Measurements from ENCODE around the gene PHACTR1. TPM values are rescaled to one million over a fixed set of nuclear protein-coding genes. Genes with fewer than 3 reads are reported as not detected.

PHACTR1 gene
- polyA plus RNA-seq, 1 of the 3 experiments (the other 2 are of a cell fraction), result 0.12 TPM

GRCh38 chr6:13205106-13205505 is 488.5 kb downstream of the PHACTR1 start:
- WGBS (ENCODE audit: low lambda C conversion rate), result 52% methylated on average over 6 of the region's 6 CpGs
- Histone ChIP-seq H3K4me3 (ENCODE audit: low read depth in 2 of 2, low read length in 1 of 2) (no peak overlapping the region), H3K9me3 (no peaks in the 10 kb centered on the region), H3F3A (replicated peaks; ENCODE audit: insufficient read depth) (no peaks in the 10 kb centered on the region), H3K36me3 (replicated peaks in 1 of 2; ENCODE audit: control insufficient read depth in 1 of 2, insufficient read depth in 2 of 2, low read length in 1 of 2) (no peaks in the 10 kb centered on the region), H3K4me1 (ENCODE audit: control insufficient read depth in 1 of 2, insufficient read depth in 2 of 2, low read depth in 1 of 2, low read length in 1 of 2) (no peaks in the 10 kb centered on the region; a peak in 1 of 4 replicates), H3K27me3 (ENCODE audit: insufficient read depth) (no peaks in the 10 kb centered on the region), H3K27ac (ENCODE audit: low read depth in 2 of 2, low read length in 1 of 2) (no peak overlapping the region), H2AFZ (ENCODE audit: low read depth) (no peak overlapping the region), H3K4me2 (no peak overlapping the region), H3K79me2 (ENCODE audit: insufficient read depth) (no peaks in the 10 kb centered on the region), H3K9me2 (no peaks in the 10 kb centered on the region), H4K20me1 (ENCODE audit: insufficient read depth) (no peaks in the 10 kb centered on the region), H3K9ac (no peak overlapping the region)
- ChIA-PET POLR2A (no interaction called here), CTCF (no interaction called here)
- no peak for DNase-seq
- TF ChIP-seq GATA2 (CRISPR knock-in tag; IDR thresholded peaks at IDR 0.05), result no peak
- no peak for TF ChIP-seq MEF2A (IDR thresholded peaks at IDR 0.05; ENCODE audit: borderline replicate concordance, low read depth)
- TF ChIP-seq TAF1 (IDR thresholded peaks at IDR 0.05; ENCODE audit: borderline replicate concordance, low read depth, low read length), result no peak
- TF ChIP-seq RFX5 (IDR thresholded peaks at IDR 0.05; ENCODE audit: low read length), result no peak
- TF ChIP-seq MAX (IDR thresholded peaks at IDR 0.05; ENCODE audit: low read depth), result no peak
- TF ChIP-seq PBX3 (IDR thresholded peaks at IDR 0.05), result no peak
- TF ChIP-seq EZH2phosphoT487 (IDR thresholded peaks at IDR 0.05; ENCODE audit: borderline replicate concordance, low read depth), result no peak
- no peak for TF ChIP-seq NRF1 (IDR thresholded peaks at IDR 0.05; ENCODE audit: low read depth, low read length)
- TF ChIP-seq ELF1 (IDR thresholded peaks at IDR 0.05), result no peak
- TF ChIP-seq FOXM1 (IDR thresholded peaks at IDR 0.05; ENCODE audit: low read depth), result no peak
- TF ChIP-seq USF1 (IDR thresholded peaks at IDR 0.05; ENCODE audit: borderline replicate concordance, low read depth), result no peak
- no peak for TF ChIP-seq JUND (IDR thresholded peaks at IDR 0.05)
- TF ChIP-seq MXI1 (IDR thresholded peaks at IDR 0.05; ENCODE audit: low read depth, low read length), result no peak
- TF ChIP-seq CTCF (IDR thresholded peaks at IDR 0.05), result no peak
- TF ChIP-seq YY1 (IDR thresholded peaks at IDR 0.05; ENCODE audit: low read depth), result no peak

GRCh38 chr6:13212096-13212495 is 495.5 kb downstream of the PHACTR1 start:
- H3K4me1 ChIP-seq (ENCODE audit: control insufficient read depth in 1 of 2, insufficient read depth in 2 of 2, low read depth in 1 of 2, low read length in 1 of 2), result peaks cover under 1 to 1% of the 10 kb centered on the region in 2 experiments; a peak in 2 of 4 replicates
- POLR2A ChIA-PET, result no interaction called here
- WGBS (ENCODE audit: low lambda C conversion rate), result 47% methylated on average over 1 of the region's 1 CpG
- no peak overlapping the region for H2AFZ ChIP-seq (ENCODE audit: low read depth)
- DNase-seq, result no peak
- no peaks in the 10 kb centered on the region for H3K36me3 ChIP-seq (replicated peaks in 1 of 2; ENCODE audit: control insufficient read depth in 1 of 2, insufficient read depth in 2 of 2, low read length in 1 of 2)
- TF ChIP-seq SIN3A (IDR thresholded peaks at IDR 0.05; ENCODE audit: borderline replicate concordance, low read depth, low read length), result no peak
- no peak for TF ChIP-seq YY1 (IDR thresholded peaks at IDR 0.05; ENCODE audit: low read depth)
- TF ChIP-seq ZBTB33 (IDR thresholded peaks at IDR 0.05; ENCODE audit: borderline replicate concordance, low read depth), result no peak
- no peak for TF ChIP-seq RXRA (IDR thresholded peaks at IDR 0.05; ENCODE audit: borderline replicate concordance, low read depth)
- no peak for TF ChIP-seq MEF2A (IDR thresholded peaks at IDR 0.05; ENCODE audit: borderline replicate concordance, low read depth)
- TF ChIP-seq FOSL2 (IDR thresholded peaks at IDR 0.05; ENCODE audit: borderline replicate concordance, low read depth), result no peak
- TF ChIP-seq IRF3 (IDR thresholded peaks at IDR 0.05; ENCODE audit: low read depth, low read length), result no peak
- no peaks in the 10 kb centered on the region for H3K27me3 ChIP-seq (ENCODE audit: insufficient read depth)
- H3K9me2 ChIP-seq, result no peaks in the 10 kb centered on the region
- CTCF ChIA-PET, result no interaction called here
- no peaks in the 10 kb centered on the region for H4K20me1 ChIP-seq (ENCODE audit: insufficient read depth)
- H3K9me3 ChIP-seq, result no peaks in the 10 kb centered on the region
- H3F3A ChIP-seq (replicated peaks; ENCODE audit: insufficient read depth), result no peaks in the 10 kb centered on the region
- no peak overlapping the region for H3K4me3 ChIP-seq (ENCODE audit: low read depth in 2 of 2, low read length in 1 of 2)
- H3K9ac ChIP-seq, result no peak overlapping the region
- no peak overlapping the region for H3K4me2 ChIP-seq
- no peak overlapping the region for H3K27ac ChIP-seq (ENCODE audit: low read depth in 2 of 2, low read length in 1 of 2)
- H3K79me2 ChIP-seq (ENCODE audit: insufficient read depth), result no peaks in the 10 kb centered on the region

All from SK-N-SH (cell line).